GM12865 (cell line): ENCODE data around the gene EHBP1L1.

ENCODE experiments used
- DNase-seq: peaks from one replicate; pipeline ENCODE4 v3.0.0; 2010; ENCODE audit warnings: low read depth
- H3K4me3 ChIP-seq: 2 replicates; pipeline ENCODE4 v1.5.1; 2011; ENCODE audit warnings: mild to moderate bottlenecking, low read depth, low read length, control low read depth
- TF ChIP-seq, protein P1 (sequence below): IDR thresholded peaks from 2 replicates; pipeline ENCODE4 v1.5.1; 2011; ENCODE audit warnings: low read length, control low read depth, low read depth, inconsistent platforms; ENCODE audit not compliant: insufficient read depth; ENCODE audit errors: missing control alignments

EHBP1L1 gene

DNA sequence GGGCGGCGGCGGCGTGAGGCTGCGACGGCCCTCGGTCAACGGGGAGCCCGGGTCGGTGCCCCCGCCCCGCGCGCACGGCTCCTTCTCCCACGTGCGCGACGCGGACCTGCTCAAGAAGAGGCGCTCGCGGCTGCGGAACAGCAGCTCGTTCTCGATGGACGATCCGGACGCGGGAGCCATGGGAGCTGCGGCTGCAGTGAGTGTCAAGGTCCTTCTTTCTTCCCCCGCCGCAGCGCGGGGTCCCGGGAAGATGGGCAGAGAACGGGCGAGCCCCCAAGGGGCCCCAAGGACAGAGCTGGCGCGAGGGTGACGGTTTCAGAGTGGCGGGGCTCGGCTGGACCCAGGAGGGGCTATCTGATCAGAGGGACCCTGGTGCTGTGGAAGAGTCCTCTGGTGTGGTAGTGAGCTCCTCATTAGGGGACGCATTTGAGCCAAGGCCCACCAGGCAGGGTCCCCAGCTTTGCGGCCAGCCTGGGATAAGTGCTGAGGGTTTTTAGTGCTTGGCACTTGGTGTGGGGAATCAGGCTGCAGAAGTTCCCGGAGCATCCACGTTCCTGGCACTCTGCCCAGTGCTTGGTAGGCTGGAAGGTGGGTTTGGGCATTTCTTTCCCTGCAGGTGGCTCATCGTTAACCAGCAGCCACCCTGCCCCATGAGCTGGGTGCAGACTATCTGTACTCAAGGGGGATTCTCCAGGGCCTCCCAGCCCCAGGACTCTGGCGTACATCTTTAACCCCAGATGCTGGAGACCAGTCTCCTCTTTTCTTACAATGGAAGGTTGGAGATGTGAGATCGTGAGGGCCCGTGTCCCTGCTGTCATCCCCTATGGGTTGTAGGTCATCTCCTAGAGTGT, 9.8 kb downstream of the EHBP1L1 start:
- no peak overlapping the region for H3K4me3 ChIP-seq
- TF ChIP-seq, protein P1, sequence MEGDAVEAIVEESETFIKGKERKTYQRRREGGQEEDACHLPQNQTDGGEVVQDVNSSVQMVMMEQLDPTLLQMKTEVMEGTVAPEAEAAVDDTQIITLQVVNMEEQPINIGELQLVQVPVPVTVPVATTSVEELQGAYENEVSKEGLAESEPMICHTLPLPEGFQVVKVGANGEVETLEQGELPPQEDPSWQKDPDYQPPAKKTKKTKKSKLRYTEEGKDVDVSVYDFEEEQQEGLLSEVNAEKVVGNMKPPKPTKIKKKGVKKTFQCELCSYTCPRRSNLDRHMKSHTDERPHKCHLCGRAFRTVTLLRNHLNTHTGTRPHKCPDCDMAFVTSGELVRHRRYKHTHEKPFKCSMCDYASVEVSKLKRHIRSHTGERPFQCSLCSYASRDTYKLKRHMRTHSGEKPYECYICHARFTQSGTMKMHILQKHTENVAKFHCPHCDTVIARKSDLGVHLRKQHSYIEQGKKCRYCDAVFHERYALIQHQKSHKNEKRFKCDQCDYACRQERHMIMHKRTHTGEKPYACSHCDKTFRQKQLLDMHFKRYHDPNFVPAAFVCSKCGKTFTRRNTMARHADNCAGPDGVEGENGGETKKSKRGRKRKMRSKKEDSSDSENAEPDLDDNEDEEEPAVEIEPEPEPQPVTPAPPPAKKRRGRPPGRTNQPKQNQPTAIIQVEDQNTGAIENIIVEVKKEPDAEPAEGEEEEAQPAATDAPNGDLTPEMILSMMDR, result no peak
- DNase-seq, result no peak

- TF ChIP-seq, protein P1, result no peak
Observed at GRCh38 chr11:65586247-65586630, 10.4 kb downstream of the EHBP1L1 start.

DNA sequence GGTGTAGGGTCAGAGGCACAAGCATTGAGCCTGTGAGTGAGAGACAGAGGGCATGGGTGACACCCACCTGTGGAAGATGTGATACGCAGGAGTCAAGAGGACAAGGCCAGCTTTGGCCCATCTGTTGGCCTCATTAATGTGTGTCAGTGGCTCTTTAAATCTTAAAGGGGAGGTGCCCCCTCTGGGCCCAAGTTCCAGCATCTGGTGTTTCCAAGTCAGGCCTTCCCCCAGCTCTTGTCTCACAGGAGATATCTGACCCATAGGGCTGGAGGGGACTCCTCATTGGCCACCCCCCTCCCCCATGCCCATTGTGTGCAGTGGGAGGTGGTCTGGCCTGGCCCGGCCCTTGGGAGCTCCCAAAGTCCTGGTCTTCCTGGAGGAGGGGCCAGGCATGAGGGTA, 10.8 kb downstream of the EHBP1L1 start:
- no peak for DNase-seq
- TF ChIP-seq, protein P1, result no peak
- H3K4me3 ChIP-seq, result peak overlapping the region; percentile 34

More at GRCh38 chr11:65586247-65586630, 10.4 kb downstream of the EHBP1L1 start:
- DNase-seq, result no peak
- H3K4me3 ChIP-seq, result peak overlapping the region; percentile 34; the same call in 1 of the 2 replicates

- peak overlapping the region; percentile 49 for H3K4me3 ChIP-seq
- TF ChIP-seq, protein P1, result peak; percentile 85
- DNase-seq, result peak; percentile 99
Observed at GRCh38 chr11:65588199-65589054, 12.6 kb downstream of the EHBP1L1 start.

DNA sequence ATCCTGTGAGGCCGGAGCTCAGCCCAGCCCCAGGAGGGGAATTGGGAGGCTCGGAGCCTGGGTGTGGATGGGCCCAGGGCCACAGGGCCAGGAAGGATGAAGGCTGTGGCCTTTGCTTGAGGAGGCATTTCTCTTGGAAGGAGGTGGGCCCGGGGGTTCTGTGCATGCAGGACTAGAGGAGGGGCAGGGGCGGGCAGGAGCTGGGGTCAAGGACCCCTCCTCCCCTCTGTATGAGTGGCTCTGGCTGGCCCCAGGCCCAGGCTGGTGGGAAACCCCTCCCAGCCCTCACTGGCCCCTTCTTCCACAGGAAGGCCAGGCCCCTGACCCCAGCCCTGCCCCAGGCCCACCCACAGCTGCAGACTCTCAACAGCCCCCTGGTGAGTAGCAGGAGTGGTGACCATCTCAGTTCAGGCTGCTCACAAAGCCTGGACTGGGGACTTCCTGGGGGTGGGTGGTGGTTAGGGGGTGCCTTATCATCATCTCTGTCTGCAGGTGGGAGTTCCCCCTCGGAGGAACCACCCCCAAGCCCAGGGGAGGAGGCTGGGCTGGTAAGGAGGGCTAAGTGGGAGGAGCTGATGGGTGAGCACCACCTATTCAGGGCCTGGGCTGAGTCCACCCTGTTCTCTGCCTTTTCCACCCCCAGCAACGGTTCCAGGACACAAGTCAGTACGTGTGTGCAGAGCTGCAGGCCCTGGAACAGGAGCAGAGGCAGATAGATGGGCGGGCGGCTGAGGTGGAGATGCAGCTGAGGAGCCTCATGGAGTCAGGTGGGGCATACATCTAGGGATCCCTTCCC, 13.8 kb downstream of the EHBP1L1 start:
- peak; percentile 78 for DNase-seq
- TF ChIP-seq, protein P1, result no peak
- no peak overlapping the region for H3K4me3 ChIP-seq

- DNase-seq, result no peak
- TF ChIP-seq, protein P1, result no peak
- no peak overlapping the region for H3K4me3 ChIP-seq
Observed at GRCh38 chr11:65590240-65590738, 14.4 kb downstream of the EHBP1L1 start.
